ENCODE measurements around the gene CCR5.

- no peak for TF ChIP-seq CTCF (tag by site-specific recombination; IDR thresholded peaks at IDR 0.05)
- no peak for TF ChIP-seq ZNF747 (tag by site-specific recombination; IDR thresholded peaks at IDR 0.05)
- no peak for TF ChIP-seq ZNF513 (tag by site-specific recombination; IDR thresholded peaks at IDR 0.05)
- no peak for TF ChIP-seq ZNF175 (tag by site-specific recombination; IDR thresholded peaks at IDR 0.05)
- no peak for TF ChIP-seq KLF16 (tag by site-specific recombination; IDR thresholded peaks at IDR 0.05)
- no peak for TF ChIP-seq ZSCAN4 (tag by site-specific recombination; IDR thresholded peaks at IDR 0.05)
- TF ChIP-seq REST (tag by site-specific recombination; IDR thresholded peaks at IDR 0.05) = no peak
- TF ChIP-seq ZNF600 (tag by site-specific recombination; IDR thresholded peaks at IDR 0.05) = no peak
- TF ChIP-seq ZNF24 (tag by site-specific recombination; IDR thresholded peaks at IDR 0.05) = no peak
- TF ChIP-seq ATF2 (tag by site-specific recombination; IDR thresholded peaks at IDR 0.05; ENCODE audit: low read depth) = no peak
- TF ChIP-seq PRDM1 (tag by site-specific recombination; IDR thresholded peaks at IDR 0.05) = no peak
- TF ChIP-seq ZNF10 (tag by site-specific recombination; IDR thresholded peaks at IDR 0.05) = no peak
Observed at GRCh38 chr3:46416125-46416810, 45.5 kb downstream of the CCR5 start.
